IPS-20b (cell line): ENCODE measurements around the gene PPP2R3A.
"Not testable (repeated sequence)": the region's sequence is repeated elsewhere in the genome, so short reads cannot be mapped to it uniquely, and the experiment has no call there.

Experiments
- H3K27ac ChIP-seq: one replicate; pipeline ENCODE4 v1.5.1; 2013; ENCODE audit warnings: low read length
- H3K27me3 ChIP-seq: 2 replicates; pipeline ENCODE4 v1.6.1; 2013; ENCODE audit warnings: mild to moderate bottlenecking, low read length, inconsistent platforms; ENCODE audit not compliant: insufficient read depth
- H3K36me3 ChIP-seq: 2 replicates; pipeline ENCODE4 v1.6.1; 2013; ENCODE audit warnings: low read depth, mild to moderate bottlenecking, inconsistent platforms, low read length, moderate library complexity; ENCODE audit not compliant: insufficient read depth
- H3K4me1 ChIP-seq: 2 replicates; pipeline ENCODE4 v1.6.1; 2013; ENCODE audit warnings: mild to moderate bottlenecking, control low read depth, inconsistent platforms, low read length, moderate library complexity; ENCODE audit not compliant: insufficient read depth
- H3K4me3 ChIP-seq: 2 replicates; pipeline ENCODE4 v1.5.1; 2013; ENCODE audit warnings: mild to moderate bottlenecking, low read length, inconsistent platforms
- H3K9ac ChIP-seq: 2 replicates; pipeline ENCODE4 v1.6.1; 2013; ENCODE audit warnings: low read depth, mild to moderate bottlenecking, inconsistent platforms, low read length, moderate library complexity
- H3K9me3 ChIP-seq: 2 replicates; pipeline ENCODE4 v1.6.1; 2013; ENCODE audit warnings: mild to moderate bottlenecking, low read depth, low read length, inconsistent platforms; ENCODE audit not compliant: insufficient read depth

PPP2R3A gene

DNA sequence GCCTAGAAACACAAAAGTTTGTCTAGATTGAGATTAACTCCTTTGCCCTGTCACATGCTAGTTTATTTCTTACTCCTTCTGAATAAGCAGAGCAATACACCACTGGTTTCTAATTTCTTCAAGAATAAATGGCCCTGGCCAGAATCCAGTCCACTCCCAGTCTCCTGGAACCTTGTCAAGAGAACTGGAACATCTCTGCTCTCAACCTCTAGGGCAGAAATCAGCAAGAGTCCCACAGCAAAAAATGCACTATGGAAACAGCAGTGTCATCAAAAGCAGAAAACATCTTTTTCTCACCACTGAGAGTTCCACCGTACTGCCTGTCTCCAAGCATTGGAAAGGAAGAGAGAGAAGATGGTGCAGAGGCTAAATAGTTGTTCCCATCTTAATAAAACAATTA, 35.9 kb upstream of the PPP2R3A start:
- no peak overlapping the region for H3K27ac ChIP-seq
- H3K4me1 ChIP-seq, result no peaks in the 10 kb centered on the region
- H3K4me3 ChIP-seq, result no peak overlapping the region
- H3K36me3 ChIP-seq, result no peaks in the 10 kb centered on the region
- no peaks in the 10 kb centered on the region for H3K9me3 ChIP-seq
- H3K27me3 ChIP-seq, result no peaks in the 10 kb centered on the region
- H3K9ac ChIP-seq, result no peak overlapping the region

DNA sequence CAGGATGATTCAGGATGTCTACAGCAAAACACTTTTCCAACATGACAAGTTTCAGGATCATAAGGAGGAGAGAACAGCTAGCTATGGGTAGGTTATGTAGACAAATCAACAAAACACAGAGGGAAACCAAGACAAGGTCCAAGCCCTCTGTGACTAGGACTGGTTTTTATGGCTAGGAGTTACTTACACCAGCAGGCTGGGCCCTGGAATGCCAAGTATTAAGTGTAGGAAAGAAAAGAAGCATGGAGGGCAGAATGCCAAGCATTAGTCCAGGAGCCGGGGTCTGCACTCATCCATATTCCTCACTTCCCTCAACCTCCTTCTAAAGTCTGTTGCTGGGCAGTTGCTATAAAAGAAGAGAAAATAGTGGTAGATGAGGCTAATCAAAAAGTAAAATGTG, 35.3 kb upstream of the PPP2R3A start:
- no peak overlapping the region for H3K4me3 ChIP-seq
- H3K4me1 ChIP-seq, result no peaks in the 10 kb centered on the region

DNA sequence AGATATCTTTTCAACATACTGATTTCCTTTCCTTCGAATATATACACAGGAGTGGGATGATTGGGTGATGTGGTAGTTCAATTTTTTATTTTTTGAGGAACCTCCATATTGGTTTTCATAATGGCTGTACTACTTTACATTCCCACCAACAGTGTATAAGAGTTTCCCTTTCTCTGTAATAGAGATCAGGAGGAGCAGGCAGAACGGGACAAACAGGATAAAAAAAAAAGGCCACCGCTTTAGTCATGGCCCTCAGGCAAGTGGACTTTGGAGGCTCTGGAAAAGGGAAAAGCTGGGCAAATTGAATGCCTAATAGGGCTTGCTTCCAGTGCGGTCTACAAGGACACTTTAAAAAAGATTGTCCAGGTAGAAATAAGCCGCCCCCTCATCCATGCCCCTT, 30.4 kb upstream of the PPP2R3A start:
- H3K4me3 ChIP-seq, H3K27me3 ChIP-seq, H3K4me1 ChIP-seq, H3K9me3 ChIP-seq, H3K27ac ChIP-seq, H3K36me3 ChIP-seq, H3K9ac ChIP-seq: not testable (repeated sequence)

More for the DNA sequence above, 35.3 kb upstream of the PPP2R3A start:
- Histone ChIP-seq H3K9ac (no peak overlapping the region), H3K9me3 (no peaks in the 10 kb centered on the region), H3K27me3 (no peaks in the 10 kb centered on the region), H3K36me3 (no peaks in the 10 kb centered on the region), H3K27ac (no peak overlapping the region)

DNA sequence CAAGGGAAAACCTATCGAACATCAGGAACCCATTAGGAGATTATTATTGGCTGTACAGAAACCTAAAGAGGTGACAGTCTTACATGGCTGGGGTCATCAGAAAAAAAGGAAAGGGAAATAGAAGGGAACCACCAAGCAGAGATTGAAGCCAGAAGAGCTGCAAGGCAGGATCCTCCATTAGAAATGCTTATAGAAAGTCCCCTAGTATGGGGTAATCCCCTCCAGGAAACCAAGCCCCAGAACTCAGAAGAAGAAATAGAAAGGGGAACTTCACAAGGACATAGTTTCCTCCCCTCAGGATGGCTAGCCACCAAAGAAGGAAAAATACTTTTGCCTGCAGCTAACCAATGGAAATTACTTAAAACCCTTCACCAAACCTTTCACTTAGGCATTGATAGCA, 27.8 kb upstream of the PPP2R3A start:
- H3K9me3 ChIP-seq, H3K27ac ChIP-seq, H3K27me3 ChIP-seq, H3K4me3 ChIP-seq, H3K36me3 ChIP-seq, H3K4me1 ChIP-seq, H3K9ac ChIP-seq: not testable (repeated sequence)

DNA sequence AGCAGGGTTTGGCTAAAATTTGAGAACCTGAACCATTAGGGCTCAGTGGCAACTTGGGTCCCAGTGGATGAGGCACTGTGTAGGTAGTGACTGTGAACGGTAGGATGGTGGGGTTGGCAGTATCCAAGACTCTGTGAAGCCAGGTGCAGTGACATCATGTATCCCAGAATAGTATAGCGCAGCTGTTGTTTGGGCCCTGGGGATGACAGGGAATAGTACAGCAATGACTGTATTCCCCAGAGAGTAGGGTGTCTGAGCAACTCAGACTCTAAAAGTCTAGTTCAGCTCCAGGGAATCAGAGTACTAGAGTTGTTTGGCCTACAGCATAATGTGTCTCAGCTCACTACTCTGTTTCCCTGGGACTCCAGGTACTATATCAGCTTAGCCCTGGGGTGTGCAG, 20.7 kb upstream of the PPP2R3A start:
- Histone ChIP-seq H3K4me1 (no peaks in the 10 kb centered on the region), H3K9ac (no peak overlapping the region), H3K27ac (no peak overlapping the region), H3K9me3 (no peaks in the 10 kb centered on the region; the same call in 1 of the 2 replicates), H3K4me3 (no peak overlapping the region), H3K36me3 (no peaks in the 10 kb centered on the region), H3K27me3 (no peaks in the 10 kb centered on the region)

DNA sequence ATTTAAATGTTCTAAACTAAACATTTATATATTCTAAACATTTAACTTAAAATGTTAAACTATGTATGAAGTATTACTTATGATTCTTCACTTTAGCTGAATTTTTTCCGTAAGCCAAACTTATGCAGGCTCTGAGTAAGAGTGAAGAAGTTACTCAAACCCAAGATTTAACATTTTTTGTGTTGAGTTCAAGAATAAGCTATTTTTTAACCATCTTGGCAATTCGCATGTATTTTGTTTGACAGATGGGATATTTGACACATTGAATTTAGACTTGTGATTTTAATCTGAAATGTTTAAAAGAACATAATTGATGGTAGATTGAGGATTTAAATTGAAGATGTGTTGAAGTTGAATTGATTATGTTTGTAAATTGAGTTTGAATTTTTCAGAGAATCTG, 14.6 kb upstream of the PPP2R3A start:
- Histone ChIP-seq H3K9ac (no peak overlapping the region), H3K9me3 (peaks cover 7% of the 10 kb centered on the region), H3K27me3 (no peaks in the 10 kb centered on the region), H3K4me1 (no peaks in the 10 kb centered on the region), H3K36me3 (no peaks in the 10 kb centered on the region), H3K4me3 (no peak overlapping the region), H3K27ac (no peak overlapping the region)

DNA sequence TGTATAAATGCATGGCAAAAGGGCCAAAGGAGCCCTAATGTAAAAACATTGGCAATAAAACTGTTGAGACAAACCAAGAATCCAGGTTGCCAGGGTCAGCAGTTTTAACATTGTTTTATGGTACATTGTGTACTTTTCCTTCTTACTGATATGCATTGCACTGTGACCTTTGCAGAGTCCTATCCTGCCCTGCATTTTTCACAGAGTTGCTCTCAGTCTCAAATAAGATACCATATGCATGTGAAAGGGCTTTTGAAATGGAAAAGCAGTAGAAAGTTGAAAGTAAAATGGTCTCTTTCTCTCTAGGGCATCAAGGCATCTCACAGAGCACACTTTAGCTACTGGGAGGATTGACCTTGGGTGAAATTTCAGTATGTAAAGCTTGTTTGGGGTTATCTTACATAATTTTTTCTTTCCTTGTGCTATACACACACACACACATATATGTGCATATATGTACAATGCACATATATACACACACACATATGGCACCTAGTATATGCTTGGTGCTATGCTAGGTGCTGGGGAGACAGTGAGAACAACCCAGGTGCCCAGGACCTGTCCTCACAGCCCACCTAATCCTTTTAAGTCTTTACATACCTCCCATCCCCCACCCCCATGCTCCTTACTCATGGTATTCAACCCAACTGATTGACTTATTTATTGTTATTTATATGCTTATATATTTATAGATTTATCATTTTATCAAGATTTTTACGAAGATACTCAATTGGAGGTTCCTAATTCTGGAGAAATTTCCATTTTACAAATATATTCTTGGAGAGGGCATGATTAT, 1.2 kb upstream of the PPP2R3A start:
- Histone ChIP-seq H3K9ac (no peak overlapping the region), H3K9me3 (peaks cover 11% of the 10 kb centered on the region), H3K27me3 (no peaks in the 10 kb centered on the region), H3K4me1 (peaks cover 25% of the 10 kb centered on the region), H3K4me3 (peak overlapping the region; percentile 58), H3K27ac (no peak overlapping the region), H3K36me3 (no peaks in the 10 kb centered on the region)

DNA sequence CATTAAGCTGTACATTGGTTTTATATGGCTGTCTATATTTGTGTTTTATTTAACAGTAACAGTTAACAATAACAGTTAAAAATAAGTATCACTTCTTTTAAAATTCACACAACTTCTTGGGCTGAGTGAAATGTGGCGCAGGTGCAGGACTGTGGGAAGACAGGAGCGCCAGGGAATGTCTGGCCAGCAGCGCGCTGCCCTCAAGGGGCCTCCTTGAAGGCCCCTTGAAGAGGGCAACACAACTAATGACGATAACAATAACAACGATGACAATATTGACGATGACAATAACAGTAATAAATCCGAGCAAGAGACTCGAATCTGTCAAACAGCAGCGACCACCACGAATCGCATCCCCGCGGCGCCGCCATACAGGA, 411 bp upstream of the PPP2R3A start:
- Histone ChIP-seq H3K9me3 (peaks cover 5% of the 10 kb centered on the region), H3K4me3 (peak overlapping the region; percentile 58), H3K36me3 (no peaks in the 10 kb centered on the region), H3K27me3 (no peaks in the 10 kb centered on the region), H3K4me1 (peaks cover 25% of the 10 kb centered on the region), H3K27ac (no peak overlapping the region), H3K9ac (no peak overlapping the region)

DNA sequence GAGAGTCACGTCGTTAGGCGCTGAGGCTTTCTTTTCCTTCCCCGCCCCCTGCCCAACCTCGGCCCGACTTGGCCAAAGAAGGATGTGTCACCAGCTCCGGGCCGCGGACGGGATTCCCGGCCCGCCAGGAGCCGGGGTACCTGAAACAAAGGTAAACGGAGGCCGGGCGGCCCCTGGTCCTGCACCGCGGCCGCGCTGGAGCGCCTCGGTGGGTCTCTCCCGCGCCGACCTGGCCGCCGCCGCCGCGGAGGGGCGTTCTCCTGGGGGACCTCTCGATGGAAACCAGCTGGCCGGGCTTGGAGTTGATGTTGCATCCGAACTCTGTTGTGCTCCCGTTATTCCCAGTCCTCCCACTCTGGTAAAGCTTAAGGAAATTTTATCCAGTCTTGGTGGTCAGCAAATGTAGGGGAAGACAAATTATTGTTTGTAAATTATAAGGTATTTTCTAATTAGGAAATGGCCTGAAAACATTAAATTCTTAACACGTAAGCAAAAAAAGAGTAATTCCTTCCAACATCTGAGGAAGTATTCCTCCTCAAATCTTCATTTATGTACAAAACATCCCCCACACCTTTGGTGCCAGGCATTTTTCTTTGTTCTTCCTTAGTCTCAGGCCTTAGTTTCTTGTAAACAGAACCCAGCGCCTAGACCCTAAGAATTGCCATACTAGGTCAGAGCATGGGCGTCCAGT, 888 bp downstream of the PPP2R3A start:
- H3K4me3 ChIP-seq, result peak overlapping the region; percentile 92
- H3K27me3 ChIP-seq, result no peaks in the 10 kb centered on the region
- no peaks in the 10 kb centered on the region for H3K9me3 ChIP-seq
- peak overlapping the region; percentile 95 for H3K9ac ChIP-seq
- peak overlapping the region; percentile 22 for H3K27ac ChIP-seq
- no peaks in the 10 kb centered on the region for H3K36me3 ChIP-seq
- peaks cover 25% of the 10 kb centered on the region for H3K4me1 ChIP-seq

DNA sequence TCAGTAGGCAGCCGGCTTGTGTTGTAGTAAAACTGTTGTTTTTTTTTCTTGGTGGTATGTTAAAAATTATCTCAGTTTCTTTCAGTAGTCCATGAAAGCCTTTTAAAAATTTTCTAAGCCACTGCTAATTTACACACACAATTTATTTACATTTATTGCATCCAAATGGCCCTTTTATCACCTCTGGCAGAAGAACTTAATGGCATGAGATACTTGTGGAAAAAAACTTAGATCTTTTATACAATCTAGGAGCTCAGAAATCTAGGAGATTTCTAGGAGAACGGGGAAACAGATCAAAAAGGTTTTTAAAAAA, 1.4 kb downstream of the PPP2R3A start:
- peak overlapping the region; percentile 22 for H3K27ac ChIP-seq

DNA sequence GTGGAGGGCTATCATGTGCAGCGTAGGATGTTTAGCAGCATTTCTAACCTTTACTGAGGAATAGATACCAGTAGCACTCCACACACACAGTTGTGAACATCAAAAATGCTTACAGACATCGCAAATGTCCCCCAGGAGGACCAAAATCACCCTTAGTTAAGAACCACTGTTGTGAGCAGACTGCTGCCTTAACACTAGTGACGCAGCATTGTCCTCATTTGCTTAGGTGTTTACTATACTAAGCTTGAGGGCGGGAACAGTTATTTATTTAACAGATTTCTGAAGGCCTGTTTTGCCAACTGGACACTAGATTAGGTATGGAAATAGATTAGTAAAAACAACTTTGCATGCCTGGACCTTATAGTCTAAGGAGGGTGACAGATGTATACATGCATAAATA, 2.3 kb downstream of the PPP2R3A start:
- H3K4me1 ChIP-seq, result peaks cover 31% of the 10 kb centered on the region

More for the DNA sequence above, 1.4 kb downstream of the PPP2R3A start:
- Histone ChIP-seq H3K4me3 (peak overlapping the region; percentile 92), H3K4me1 (peaks cover 25% of the 10 kb centered on the region), H3K9ac (peak overlapping the region; percentile 95; the same call in 1 of the 2 replicates), H3K27me3 (no peaks in the 10 kb centered on the region), H3K36me3 (no peaks in the 10 kb centered on the region), H3K9me3 (no peaks in the 10 kb centered on the region)

DNA sequence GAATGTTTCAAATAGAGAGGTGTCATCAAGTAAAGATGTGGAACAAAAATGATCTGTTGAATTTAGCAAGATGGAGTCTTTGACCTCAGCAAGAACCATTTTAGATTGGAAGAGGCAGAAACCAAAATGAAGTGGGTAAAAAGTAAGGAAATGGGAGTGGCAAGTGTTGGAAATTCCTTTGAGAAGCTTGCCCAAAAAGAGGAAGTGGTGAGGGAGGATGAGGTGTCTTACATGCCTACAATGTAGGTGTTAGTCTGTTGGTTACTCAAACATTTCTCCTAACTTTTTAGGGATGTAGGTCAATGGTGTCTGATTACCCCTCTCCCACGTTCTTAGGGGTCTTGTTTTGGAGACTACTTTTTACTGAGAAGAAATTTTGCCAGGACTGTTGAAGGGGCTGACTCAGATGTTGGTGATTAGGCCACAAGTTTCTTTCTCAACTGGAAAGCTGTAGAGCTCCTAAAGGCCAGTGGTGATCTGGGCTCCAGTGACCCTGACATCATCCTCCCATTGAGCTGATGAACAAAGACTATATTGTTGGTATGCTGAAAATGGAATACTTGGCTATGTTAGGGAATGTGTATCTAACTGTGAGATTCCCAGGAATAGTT, 5.1 kb downstream of the PPP2R3A start:
- H3K27me3 ChIP-seq, result no peaks in the 10 kb centered on the region
- H3K4me1 ChIP-seq, result peaks cover 25% of the 10 kb centered on the region; the same call in 1 of the 2 replicates
- no peak overlapping the region for H3K9ac ChIP-seq
- H3K4me3 ChIP-seq, result no peak overlapping the region
- H3K9me3 ChIP-seq, result no peaks in the 10 kb centered on the region
- no peak overlapping the region for H3K27ac ChIP-seq
- H3K36me3 ChIP-seq, result no peaks in the 10 kb centered on the region

More for the DNA sequence above, 2.3 kb downstream of the PPP2R3A start:
- no peaks in the 10 kb centered on the region for H3K9me3 ChIP-seq
- H3K27me3 ChIP-seq, result no peaks in the 10 kb centered on the region
- no peak overlapping the region for H3K27ac ChIP-seq
- H3K4me3 ChIP-seq, result peak overlapping the region; percentile 92
- H3K9ac ChIP-seq, result no peak overlapping the region
- no peaks in the 10 kb centered on the region for H3K36me3 ChIP-seq
